HG02763 (cell line): ENCODE data around the gene GPBAR1.
A peak's percentile ranks its signal among the peaks of the same experiment; 100 is the strongest.
"Not testable (repeated sequence)": the region's sequence is repeated elsewhere in the genome, so short reads cannot be mapped to it uniquely, and the experiment has no call there.

ENCODE experiments used
- ATAC-seq: cut with Tn5 transposase; IDR thresholded peaks from one replicate; pipeline ENCODE4 v1.9.1; 2021; ENCODE audit warnings: mild to moderate bottlenecking, moderate library complexity; ENCODE audit not compliant: unreplicated experiment

Gene GPBAR1

GRCh38 chr2:218266316-218266979, 5.6 kb downstream of the GPBAR1 start:
- ATAC-seq = no peak

GRCh38 chr2:218267259-218267658, 6.4 kb downstream of the GPBAR1 start:
- no peak for ATAC-seq

GRCh38 chr2:218269900-218270720, 9.3 kb downstream of the GPBAR1 start, which contains the start of the genes AAMP and PNKD:
AAMP (minus strand) TSS chr2:218270137; CDS start chr2:218270086, 51 bp downstream.
PNKD (plus strand) TSS chr2:218270519; CDS start chr2:218270536, 17 bp downstream.
- ATAC-seq = peak; percentile 91

GRCh38 chr2:218270721-218271486, 10.1 kb downstream of the GPBAR1 start:
- no peak for ATAC-seq

- no peak for ATAC-seq
These were observed 10.6 kb downstream of the GPBAR1 start for GRCh38 chr2:218271487-218271797.

- ATAC-seq = no peak
These were observed 11.2 kb downstream of the GPBAR1 start for GRCh38 chr2:218271865-218272530.

- ATAC-seq = no peak
These were observed 11.9 kb downstream of the GPBAR1 start for GRCh38 chr2:218272531-218273212.

GRCh38 chr2:218273214-218273907, 12.5 kb downstream of the GPBAR1 start:
- not testable (repeated sequence) for ATAC-seq

GRCh38 chr2:218273908-218274249, 13.1 kb downstream of the GPBAR1 start:
- ATAC-seq = no peak

- no peak for ATAC-seq
These were observed 13.8 kb downstream of the GPBAR1 start for GRCh38 chr2:218274586-218274985.

GRCh38 chr2:218275371-218276072, 14.7 kb downstream of the GPBAR1 start:
- no peak for ATAC-seq

- no peak for ATAC-seq
These were observed 16.4 kb downstream of the GPBAR1 start for GRCh38 chr2:218276986-218277755.

GRCh38 chr2:218277921-218278320, 17.1 kb downstream of the GPBAR1 start:
- ATAC-seq = no peak

- no peak for ATAC-seq
These were observed 17.9 kb downstream of the GPBAR1 start for GRCh38 chr2:218278531-218279360.

- no peak for ATAC-seq
These were observed 19.6 kb downstream of the GPBAR1 start for GRCh38 chr2:218280260-218280870.

GRCh38 chr2:218281449-218281848, 20.6 kb downstream of the GPBAR1 start:
- ATAC-seq = no peak
